Endothelial cell of umbilical vein (primary cell): ENCODE results near the gene TET2. TPM values are rescaled to one million over a fixed set of nuclear protein-coding genes. Genes with fewer than 3 reads are reported as not detected.

Source experiments
- BruUV-seq: library from RNA; stranded (reverse); fragments of 400-500 nt; replicated peaks from 2 replicates; lab custom pipeline; 2021; lab: Mats Ljungman, UMichigan
- CTCF ChIA-PET: fragments of 300-600, 350-600 bp; sonication (Branson Sonifier 250); formaldehyde crosslinking; loops from one replicate; lab custom pipeline; 2021; ENCODE audit warnings: antibody characterized with exemption, inconsistent platforms; lab: Charles Lee
- POLR2A ChIA-PET: fragments of 300-600, 350-600 bp; sonication (Branson Sonifier 250); formaldehyde crosslinking; loops from one replicate; lab custom pipeline; 2021; ENCODE audit warnings: antibody characterized with exemption, inconsistent platforms; lab: Charles Lee
- DNase-seq: peaks from one replicate; pipeline ENCODE4 v3.0.0-alpha.2; 2011; ENCODE audit warnings: low read depth, low spot score
- FAIRE-seq: peaks from 2 replicates; lab custom pipeline; 2011; peaks lifted over from hg19 to GRCh38; lab: Jason Lieb, UNC
- H2AFZ ChIP-seq: 2 replicates; pipeline ENCODE4 v1.6.0; 2012; ENCODE audit warnings: low read depth, low read length, control low read depth, inconsistent platforms
- H3K27ac ChIP-seq: 2 replicates; pipeline ENCODE4 v1.5.1; 2011; ENCODE audit warnings: low read depth, mild to moderate bottlenecking, control low read depth, low read length, moderate library complexity; ENCODE audit not compliant: insufficient read depth
- H3K27me3 ChIP-seq, 2 experiments: 2 replicates each; pipeline versions ENCODE4 v1.6.0 to v1.6.1; 2011; ENCODE audit warnings: low read length in 2 of 2, mixed read lengths in 1 of 2; ENCODE audit not compliant: control insufficient read depth in 2 of 2, insufficient read depth in 2 of 2
- H3K36me3 ChIP-seq, 2 experiments: 2 replicates in 1 of 2; 3 replicates in 1 of 2; pipeline ENCODE4 v1.5.1; 2011; ENCODE audit warnings: low read length in 2 of 2, mild to moderate bottlenecking in 1 of 2, moderate library complexity in 1 of 2; ENCODE audit not compliant: control insufficient read depth in 2 of 2, insufficient read depth in 2 of 2; ENCODE audit errors: extremely low read depth in 1 of 2
- H3K4me1 ChIP-seq: 3 replicates; pipeline ENCODE4 v1.5.1; 2011; ENCODE audit warnings: mild to moderate bottlenecking, low read length; ENCODE audit not compliant: control insufficient read depth, insufficient read depth; ENCODE audit errors: extremely low read depth
- H3K4me2 ChIP-seq: 2 replicates; pipeline ENCODE4 v1.6.1; 2011; ENCODE audit warnings: low read length, control low read depth, mixed read lengths; ENCODE audit not compliant: insufficient read depth
- H3K4me3 ChIP-seq, 3 experiments: fragments of 200-600 bp in 1 of 3; sonication (generic), shearing (Covaris generic) in 1 of 3; replicated peaks in 1 of 3; 2 replicates each; pipeline ENCODE4 v1.5.1; 2011 to 2016; ENCODE audit warnings: control low read depth in 3 of 3, low read length in 3 of 3, mild to moderate bottlenecking in 2 of 3, inconsistent platforms in 1 of 3, low read depth in 1 of 3, moderate library complexity in 1 of 3; ENCODE audit not compliant: insufficient read depth in 1 of 3
- H3K79me2 ChIP-seq: 2 replicates; pipeline ENCODE4 v1.6.0; 2012; ENCODE audit warnings: low read length, inconsistent platforms; ENCODE audit not compliant: control insufficient read depth, insufficient read depth
- H3K9ac ChIP-seq: replicated peaks from 2 replicates; pipeline ENCODE3; 2011; ENCODE audit warnings: low read length, control low read depth; ENCODE audit not compliant: insufficient read depth; ENCODE audit errors: extremely low read depth
- H3K9me1 ChIP-seq: replicated peaks from 3 replicates; pipeline ENCODE4 v1.6.0; 2011; ENCODE audit warnings: mild to moderate bottlenecking, low read length; ENCODE audit not compliant: control insufficient read depth, insufficient read depth; ENCODE audit errors: extremely low read depth
- H3K9me3 ChIP-seq: replicated peaks from 2 replicates; pipeline ENCODE4 v1.5.1; 2012; ENCODE audit warnings: low read length, inconsistent platforms; ENCODE audit not compliant: control insufficient read depth, insufficient read depth
- H4K20me1 ChIP-seq: replicated peaks from 2 replicates; pipeline ENCODE3; 2011; ENCODE audit warnings: mild to moderate bottlenecking, low read length; ENCODE audit not compliant: control insufficient read depth, insufficient read depth; ENCODE audit errors: extremely low read depth
- EZH2 ChIP-seq: IDR thresholded peaks from 2 replicates; pipeline ENCODE4 v1.6.1; 2012; ENCODE audit warnings: borderline replicate concordance, low read depth, mild to moderate bottlenecking, moderate library complexity, low read length, inconsistent platforms; ENCODE audit not compliant: severe bottlenecking
- FOS ChIP-seq: IDR thresholded peaks from 2 replicates; pipeline ENCODE4 v1.6.1; 2011; ENCODE audit warnings: mild to moderate bottlenecking, low read length, moderate library complexity, borderline replicate concordance; ENCODE audit not compliant: insufficient read depth
- GATA2 ChIP-seq: IDR thresholded peaks from 2 replicates; pipeline ENCODE4 v1.7.0; 2011; ENCODE audit warnings: low read depth, mild to moderate bottlenecking, moderate library complexity, mixed read lengths, low read length; ENCODE audit not compliant: insufficient read length, insufficient read depth
- JUN ChIP-seq: IDR thresholded peaks from 2 replicates; pipeline ENCODE4 v1.6.1; 2011; ENCODE audit warnings: borderline replicate concordance, low read depth; ENCODE audit not compliant: insufficient read length, insufficient read depth
- MYC ChIP-seq: IDR thresholded peaks from one replicate; pipeline ENCODE4 v1.6.1; 2011; ENCODE audit warnings: mild to moderate bottlenecking, low read depth, low read length
- POLR2A ChIP-seq: IDR thresholded peaks from 2 replicates; pipeline ENCODE4 v1.6.1; 2012; ENCODE audit warnings: low read depth, mild to moderate bottlenecking, control low read depth, low read length
- POLR2AphosphoS5 ChIP-seq: IDR thresholded peaks from 2 replicates; pipeline ENCODE4 v1.6.1; 2012; ENCODE audit warnings: low read depth, mild to moderate bottlenecking, control low read depth, low read length, moderate library complexity; ENCODE audit not compliant: insufficient read depth
- dilution Hi-C: fragments of 300-500 bp; cut with MboI; formaldehyde crosslinking; loops from one replicate; pipeline ENCODE4 v1.15.0; 2019; ENCODE audit warnings: low sequenced_read_pairs; ENCODE audit not compliant: extremely low pct_ligation_motif_present
- intact Hi-C: fragments of 100-400 bp; cut with micrococcal nuclease; formaldehyde crosslinking; loops from one replicate; pipeline ENCODE4 v1.10.0; 2022
- polyA plus RNA-seq, 4 experiments: library from polyadenylated mRNA; depleted of rRNA in 3 of 4; stranded (reverse) in 3 of 4; unstranded in 1 of 4; fragments of >200 nt; gene quantifications; 2 replicates each; pipeline versions ENCODE4 v1.2.1 to v1.2.3, GENCODE V29; 2011 to 2012; ENCODE audit warnings: missing spikeins in 1 of 4
- total RNA-seq: library from RNA; stranded (reverse); gene quantifications from 2 replicates; pipeline ENCODE4 v1.2.3, GENCODE V29; 2021
- TF ChIP-seq, protein P1 (sequence below): IDR thresholded peaks from 2 replicates; pipeline ENCODE4 v1.6.1; 2011; ENCODE audit not compliant: insufficient read depth, insufficient read length
- TF ChIP-seq, protein P2 (sequence below), 2 donors: IDR thresholded peaks; 1 replicate in 1 of 2; 2 replicates in 1 of 2; pipeline ENCODE4 v1.5.1; 2011; ENCODE audit warnings: low read length in 2 of 2, mild to moderate bottlenecking in 2 of 2, moderate library complexity in 2 of 2, control low read depth in 1 of 2, inconsistent platforms in 1 of 2, low read depth in 1 of 2; ENCODE audit not compliant: insufficient read depth in 1 of 2; ENCODE audit errors: extremely low read depth in 1 of 2

TET2 gene
- total and polyA plus RNA-seq, 2 donors (not counting 3 experiments of a cell fraction or from before 2014, with no cell fraction given), result 4.8 to 17.5 TPM

DNA sequence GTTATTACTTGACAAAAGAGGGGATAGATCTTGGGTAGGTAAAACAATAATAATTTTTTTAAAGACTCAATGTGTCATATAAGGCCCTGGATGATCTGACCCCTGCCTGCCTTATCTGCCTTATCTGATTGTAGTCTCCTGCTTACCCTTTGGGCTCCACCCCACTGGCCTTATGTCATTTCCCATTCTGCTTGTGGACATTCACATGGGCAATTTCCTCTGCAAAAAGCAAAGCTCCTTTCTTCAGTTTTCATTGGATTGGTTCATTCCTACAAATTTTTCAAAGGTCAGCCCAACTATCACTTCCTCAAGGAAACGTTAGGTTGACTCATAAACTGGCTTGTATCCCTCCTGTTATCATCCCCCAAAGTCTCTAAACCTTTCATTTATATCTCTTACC is 15.7 kb upstream of the TET2 start:
- Histone ChIP-seq H3K9me3 (no peaks in the 10 kb centered on the region), H4K20me1 (no peaks in the 10 kb centered on the region), H3K9me1 (no peaks in the 10 kb centered on the region), H3K36me3 (no peaks in the 10 kb centered on the region), H3K4me2 (no peak overlapping the region), H3K79me2 (no peaks in the 10 kb centered on the region), H3K27ac (no peak overlapping the region), H3K9ac (no peak overlapping the region), H3K4me3 (no peak overlapping the region), H2AFZ (no peak overlapping the region), H3K4me1 (peaks cover 3% of the 10 kb centered on the region), H3K27me3 (no peaks in the 10 kb centered on the region)
- ChIA-PET CTCF (interaction anchor here (1.0 to 2.4 kb wide), 3 partner anchors 9 to 585 kb away, joined by 3 to 16 read pairs (median 4); partner anchors contain the start of gene PPA2), POLR2A (no interaction called here)
- BruUV-seq, result no TSS peak
- TF ChIP-seq, protein P1, sequence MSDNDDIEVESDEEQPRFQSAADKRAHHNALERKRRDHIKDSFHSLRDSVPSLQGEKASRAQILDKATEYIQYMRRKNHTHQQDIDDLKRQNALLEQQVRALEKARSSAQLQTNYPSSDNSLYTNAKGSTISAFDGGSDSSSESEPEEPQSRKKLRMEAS, result no peak
- TF ChIP-seq GATA2, result peak; percentile 91
- TF ChIP-seq MYC, result no peak
- no peak for TF ChIP-seq EZH2
- peak; percentile 24 for TF ChIP-seq FOS
- TF ChIP-seq POLR2AphosphoS5, result no peak
- no peak for TF ChIP-seq JUN
- TF ChIP-seq POLR2A, result no peak
- TF ChIP-seq, protein P2, sequence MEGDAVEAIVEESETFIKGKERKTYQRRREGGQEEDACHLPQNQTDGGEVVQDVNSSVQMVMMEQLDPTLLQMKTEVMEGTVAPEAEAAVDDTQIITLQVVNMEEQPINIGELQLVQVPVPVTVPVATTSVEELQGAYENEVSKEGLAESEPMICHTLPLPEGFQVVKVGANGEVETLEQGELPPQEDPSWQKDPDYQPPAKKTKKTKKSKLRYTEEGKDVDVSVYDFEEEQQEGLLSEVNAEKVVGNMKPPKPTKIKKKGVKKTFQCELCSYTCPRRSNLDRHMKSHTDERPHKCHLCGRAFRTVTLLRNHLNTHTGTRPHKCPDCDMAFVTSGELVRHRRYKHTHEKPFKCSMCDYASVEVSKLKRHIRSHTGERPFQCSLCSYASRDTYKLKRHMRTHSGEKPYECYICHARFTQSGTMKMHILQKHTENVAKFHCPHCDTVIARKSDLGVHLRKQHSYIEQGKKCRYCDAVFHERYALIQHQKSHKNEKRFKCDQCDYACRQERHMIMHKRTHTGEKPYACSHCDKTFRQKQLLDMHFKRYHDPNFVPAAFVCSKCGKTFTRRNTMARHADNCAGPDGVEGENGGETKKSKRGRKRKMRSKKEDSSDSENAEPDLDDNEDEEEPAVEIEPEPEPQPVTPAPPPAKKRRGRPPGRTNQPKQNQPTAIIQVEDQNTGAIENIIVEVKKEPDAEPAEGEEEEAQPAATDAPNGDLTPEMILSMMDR (IDR thresholded peaks at IDR 0.05; ENCODE audit: extremely low read depth in 1 of 2, insufficient read depth in 1 of 2, low read depth in 1 of 2, low read length in 2 of 2), result no peak
- intact Hi-C loops (no loop called here), dilution Hi-C loops (no loop called here)
- DNase-seq (peak; percentile 17), FAIRE-seq (no peak)
